Endodermal cell (in vitro differentiated cells): ENCODE results near the gene TNK2. TPM values are rescaled to one million over a fixed set of nuclear protein-coding genes. Genes with fewer than 3 reads are reported as not detected.
A peak's percentile ranks its signal among the peaks of the same experiment; 100 is the strongest.
"Not testable (repeated sequence)": the region's sequence is repeated elsewhere in the genome, so short reads cannot be mapped to it uniquely, and the experiment has no call there.

Experiments
- DNase-seq: peaks from one replicate; pipeline ENCODE4 v3.0.0-alpha.2; 2017
- H3K27ac ChIP-seq: 2 replicates; pipeline ENCODE4 v1.5.1; 2013; ENCODE audit warnings: mild to moderate bottlenecking, low read depth, low read length, moderate library complexity
- H3K27me3 ChIP-seq: 2 replicates; pipeline ENCODE4 v1.6.1; 2013; ENCODE audit warnings: mild to moderate bottlenecking, low read length, moderate library complexity; ENCODE audit not compliant: insufficient read depth, control insufficient read depth, poor library complexity, severe bottlenecking
- H3K36me3 ChIP-seq: 2 replicates; pipeline ENCODE4 v1.7.0; 2013; ENCODE audit warnings: mild to moderate bottlenecking, low read length, moderate library complexity; ENCODE audit not compliant: control insufficient read depth, insufficient read depth
- H3K4me1 ChIP-seq: one replicate; pipeline ENCODE4 v1.7.0; 2013; ENCODE audit warnings: low read length; ENCODE audit not compliant: control insufficient read depth, insufficient read depth
- H3K4me3 ChIP-seq: 2 replicates; pipeline ENCODE4 v1.5.1; 2013; ENCODE audit warnings: mild to moderate bottlenecking, low read length, moderate library complexity
- H3K9ac ChIP-seq: 2 replicates; pipeline ENCODE4 v1.6.1; 2013; ENCODE audit warnings: mild to moderate bottlenecking, low read length, moderate library complexity; ENCODE audit not compliant: poor library complexity, severe bottlenecking; ENCODE audit errors: extremely low read depth
- H3K9me3 ChIP-seq: 2 replicates; pipeline ENCODE4 v1.6.1; 2013; ENCODE audit warnings: mild to moderate bottlenecking, low read length, moderate library complexity; ENCODE audit not compliant: control insufficient read depth
- H3K27ac Mint-ChIP-seq: 2 replicates; pipeline ENCODE4 v1.8.0; 2020; ENCODE audit warnings: mixed read lengths
- H3K27me3 Mint-ChIP-seq: 2 replicates; pipeline ENCODE4 v1.8.0; 2021; ENCODE audit warnings: mild to moderate bottlenecking, mixed read lengths; ENCODE audit not compliant: insufficient read depth
- H3K36me3 Mint-ChIP-seq: 2 replicates; pipeline ENCODE4 v1.8.0; 2020; ENCODE audit warnings: low read depth, mixed read lengths
- H3K4me1 Mint-ChIP-seq: 2 replicates; pipeline ENCODE4 v1.8.0; 2020; ENCODE audit warnings: mixed read lengths
- H3K4me3 Mint-ChIP-seq: 2 replicates; pipeline ENCODE4 v1.8.0; 2020; ENCODE audit warnings: mild to moderate bottlenecking, moderate library complexity, mixed read lengths
- H3K9me3 Mint-ChIP-seq: 2 replicates; pipeline ENCODE4 v1.8.0; 2020; ENCODE audit warnings: mild to moderate bottlenecking, mixed read lengths
- CTCF ChIP-seq: fragments of 200-600 bp; sonication (generic); conservative IDR thresholded peaks from 2 replicates; pipeline ENCODE4 v1.5.0; 2021; ENCODE audit warnings: antibody characterized with exemption, mild to moderate bottlenecking
- WGBS, 2 experiments: methylation state at CpG; one replicate each; pipeline versions ENCODE4 v1.1.5 to v1.1.7; 2013; ENCODE audit warnings: missing lambda C conversion rate in 2 of 2, mixed read lengths in 1 of 2; ENCODE audit not compliant: insufficient coverage in 1 of 2, insufficient read length in 1 of 2; 5-methylcytosine and 5-hydroxymethylcytosine counted together
- total RNA-seq, 2 donors: library from RNA; stranded (reverse); fragmentation: NEBNext Ultra II Directional in 1 of 2; extraction: Animal tissue kit (Norgen Biotek cat#: 25700) in 1 of 2; gene quantifications; 2 replicates in 1 of 2; 3 replicates in 1 of 2; pipeline ENCODE4 v1.2.1, GENCODE V29; 2021

Gene TNK2
- total RNA-seq, 2 donors from 2014 or later = 53.2 to 85.7 TPM

GRCh38 chr3:195866686-195867511 lies 41.5 kb downstream of the TNK2 start:
- H3K4me3 Mint-ChIP-seq = no peak overlapping the region
- 92 to 95% methylated on average over 15 to 30 of the region's 30 CpGs for WGBS, 2 experiments
- no peaks in the 10 kb centered on the region for H3K27me3 Mint-ChIP-seq
- DNase-seq = no peak
- Histone ChIP-seq H3K4me1 (no peaks in the 10 kb centered on the region), H3K36me3 (peaks cover 15% of the 10 kb centered on the region), H3K4me3 (no peak overlapping the region), H3K27ac (no peak overlapping the region), H3K9ac (no peak overlapping the region), H3K27me3 (no peaks in the 10 kb centered on the region), H3K9me3 (no peaks in the 10 kb centered on the region)
- no peaks in the 10 kb centered on the region for H3K9me3 Mint-ChIP-seq
- H3K27ac Mint-ChIP-seq = no peak overlapping the region
- TF ChIP-seq CTCF = no peak
- H3K36me3 Mint-ChIP-seq = peaks cover 20% of the 10 kb centered on the region
- peaks cover 8% of the 10 kb centered on the region for H3K4me1 Mint-ChIP-seq

- Histone ChIP-seq H3K4me1 (no peaks in the 10 kb centered on the region), H3K36me3 (peaks cover 10% of the 10 kb centered on the region), H3K27ac (no peak overlapping the region), H3K4me3 (no peak overlapping the region), H3K9ac (no peak overlapping the region), H3K9me3 (no peaks in the 10 kb centered on the region), H3K27me3 (no peaks in the 10 kb centered on the region)
- H3K4me1 Mint-ChIP-seq = peaks cover 15% of the 10 kb centered on the region
- WGBS, 2 experiments = 96 to 98% methylated on average over 13 to 14 of the region's 15 CpGs
- H3K36me3 Mint-ChIP-seq = peaks cover 20% of the 10 kb centered on the region
- no peaks in the 10 kb centered on the region for H3K9me3 Mint-ChIP-seq
- no peak for DNase-seq
- H3K27me3 Mint-ChIP-seq = no peaks in the 10 kb centered on the region
- no peak overlapping the region for H3K4me3 Mint-ChIP-seq
- H3K27ac Mint-ChIP-seq = no peak overlapping the region
- TF ChIP-seq CTCF = no peak
Measured at GRCh38 chr3:195865752-195866151, 42.6 kb downstream of the TNK2 start.

- H3K27me3 Mint-ChIP-seq = no peaks in the 10 kb centered on the region
- WGBS, 2 experiments = 55 to 62% methylated on average over 16 to 30 of the region's 30 CpGs
- H3K27ac ChIP-seq = no peak overlapping the region
- peaks cover 10% of the 10 kb centered on the region for H3K36me3 ChIP-seq
- H3K4me1 Mint-ChIP-seq = peaks cover 30% of the 10 kb centered on the region
- peaks cover 16% of the 10 kb centered on the region for H3K36me3 Mint-ChIP-seq
- H3K4me1 ChIP-seq = peaks cover 4% of the 10 kb centered on the region
- peak; percentile 94 for TF ChIP-seq CTCF
- DNase-seq = peak; percentile 97
- H3K9me3 ChIP-seq = no peaks in the 10 kb centered on the region
- H3K4me3 ChIP-seq = no peak overlapping the region
- no peak overlapping the region for H3K4me3 Mint-ChIP-seq
- H3K27ac Mint-ChIP-seq = no peak overlapping the region
- no peaks in the 10 kb centered on the region for H3K9me3 Mint-ChIP-seq
- H3K9ac ChIP-seq = no peak overlapping the region
- H3K27me3 ChIP-seq = no peaks in the 10 kb centered on the region
Measured at GRCh38 chr3:195863121-195864061, 45.0 kb downstream of the TNK2 start.

GRCh38 chr3:195862318-195862717 lies 46.0 kb downstream of the TNK2 start:
- Mint-ChIP-seq H3K36me3 (peaks cover 16% of the 10 kb centered on the region), H3K4me1 (peaks cover 30% of the 10 kb centered on the region)
- H3K27ac Mint-ChIP-seq, H3K4me1 ChIP-seq, H3K4me3 ChIP-seq, H3K9me3 Mint-ChIP-seq, H3K27me3 ChIP-seq, DNase-seq, H3K27ac ChIP-seq, H3K9ac ChIP-seq, H3K27me3 Mint-ChIP-seq, H3K9me3 ChIP-seq, H3K4me3 Mint-ChIP-seq: not testable (repeated sequence)
- H3K36me3 ChIP-seq = peaks cover 10% of the 10 kb centered on the region
- 91 to 95% methylated on average over 12 of the region's 12 CpGs for WGBS, 2 experiments
